ENCODE data around the gene GTSE1. TPM values are rescaled to one million over a fixed set of nuclear protein-coding genes. Genes with fewer than 3 reads are reported as not detected.

GTSE1 gene
- total and polyA plus RNA-seq, 2 of the 13 experiments (the other 11 are each of a cell fraction or from before 2014, with no cell fraction given): 10.7 to 13.5 TPM

DNA sequence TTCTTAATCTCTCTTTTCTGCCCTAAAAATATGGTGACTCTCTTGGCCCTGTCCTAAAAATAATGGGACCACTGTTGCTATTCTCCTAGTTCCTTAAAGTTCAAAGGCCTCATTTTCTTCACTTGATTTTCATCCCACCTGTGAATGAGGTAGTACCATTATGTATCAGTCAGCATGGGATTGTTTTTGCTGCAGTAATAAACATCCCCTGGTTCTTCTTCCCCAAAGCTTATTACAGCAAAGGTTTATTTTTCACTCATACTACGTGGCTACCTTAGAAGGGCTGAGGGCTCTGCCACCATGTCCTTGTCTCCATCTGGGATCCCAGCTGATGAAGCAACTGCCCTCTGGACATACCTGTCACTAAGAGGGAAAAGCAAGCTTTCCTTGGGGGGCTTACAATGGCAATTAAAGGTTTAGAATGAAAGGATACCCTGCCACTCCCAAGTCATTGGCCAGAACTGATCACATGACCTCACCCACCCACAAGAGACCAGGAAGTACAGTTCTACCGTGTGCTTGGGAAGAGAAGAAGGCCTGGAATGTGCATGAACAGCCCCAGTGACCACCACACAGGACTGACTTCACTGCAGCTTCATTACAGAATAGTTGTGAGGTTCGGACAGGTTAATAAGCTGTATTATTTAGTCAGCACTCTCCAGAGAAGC lies 21.1 kb upstream of the GTSE1 start (continued):
- TF ChIP-seq, protein P1, sequence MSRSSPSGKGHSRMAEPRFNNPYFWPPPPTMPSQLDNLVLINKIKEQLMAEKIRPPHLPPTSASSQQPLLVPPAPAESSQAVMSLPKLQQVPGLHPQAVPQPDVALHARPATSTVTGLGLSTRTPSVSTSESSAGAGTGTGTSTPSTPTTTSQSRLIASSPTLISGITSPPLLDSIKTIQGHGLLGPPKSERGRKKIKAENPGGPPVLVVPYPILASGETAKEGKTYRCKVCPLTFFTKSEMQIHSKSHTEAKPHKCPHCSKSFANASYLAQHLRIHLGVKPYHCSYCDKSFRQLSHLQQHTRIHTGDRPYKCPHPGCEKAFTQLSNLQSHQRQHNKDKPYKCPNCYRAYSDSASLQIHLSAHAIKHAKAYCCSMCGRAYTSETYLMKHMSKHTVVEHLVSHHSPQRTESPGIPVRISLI (CRISPR knock-in tag; IDR thresholded peaks at IDR 0.05; ENCODE audit: borderline replicate concordance): no peak
- TF ChIP-seq, protein P2, sequence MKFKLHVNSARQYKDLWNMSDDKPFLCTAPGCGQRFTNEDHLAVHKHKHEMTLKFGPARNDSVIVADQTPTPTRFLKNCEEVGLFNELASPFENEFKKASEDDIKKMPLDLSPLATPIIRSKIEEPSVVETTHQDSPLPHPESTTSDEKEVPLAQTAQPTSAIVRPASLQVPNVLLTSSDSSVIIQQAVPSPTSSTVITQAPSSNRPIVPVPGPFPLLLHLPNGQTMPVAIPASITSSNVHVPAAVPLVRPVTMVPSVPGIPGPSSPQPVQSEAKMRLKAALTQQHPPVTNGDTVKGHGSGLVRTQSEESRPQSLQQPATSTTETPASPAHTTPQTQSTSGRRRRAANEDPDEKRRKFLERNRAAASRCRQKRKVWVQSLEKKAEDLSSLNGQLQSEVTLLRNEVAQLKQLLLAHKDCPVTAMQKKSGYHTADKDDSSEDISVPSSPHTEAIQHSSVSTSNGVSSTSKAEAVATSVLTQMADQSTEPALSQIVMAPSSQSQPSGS (CRISPR knock-in tag; IDR thresholded peaks at IDR 0.05): no peak
- no peak for TF ChIP-seq RFX3 (CRISPR knock-in tag; IDR thresholded peaks at IDR 0.05)
- no peak for TF ChIP-seq ZSCAN22 (CRISPR knock-in tag; IDR thresholded peaks at IDR 0.05)
- no peak for TF ChIP-seq KDM4B (CRISPR knock-in tag; IDR thresholded peaks at IDR 0.05)
- TF ChIP-seq BHLHE40 (IDR thresholded peaks at IDR 0.05; ENCODE audit: low read length): no peak
- no peak for TF ChIP-seq YEATS2 (CRISPR knock-in tag; IDR thresholded peaks at IDR 0.05; ENCODE audit: borderline replicate concordance)
- TF ChIP-seq ISX (CRISPR knock-in tag; conservative IDR thresholded peaks at IDR 0.05): no peak
- TF ChIP-seq HHEX (CRISPR knock-in tag; IDR thresholded peaks at IDR 0.05): no peak
- peak; percentile 94 for TF ChIP-seq RBAK (CRISPR knock-in tag; IDR thresholded peaks at IDR 0.05)
- TF ChIP-seq JDP2 (CRISPR knock-in tag; IDR thresholded peaks at IDR 0.05; ENCODE audit: borderline replicate concordance): no peak
- TF ChIP-seq, protein P3, sequence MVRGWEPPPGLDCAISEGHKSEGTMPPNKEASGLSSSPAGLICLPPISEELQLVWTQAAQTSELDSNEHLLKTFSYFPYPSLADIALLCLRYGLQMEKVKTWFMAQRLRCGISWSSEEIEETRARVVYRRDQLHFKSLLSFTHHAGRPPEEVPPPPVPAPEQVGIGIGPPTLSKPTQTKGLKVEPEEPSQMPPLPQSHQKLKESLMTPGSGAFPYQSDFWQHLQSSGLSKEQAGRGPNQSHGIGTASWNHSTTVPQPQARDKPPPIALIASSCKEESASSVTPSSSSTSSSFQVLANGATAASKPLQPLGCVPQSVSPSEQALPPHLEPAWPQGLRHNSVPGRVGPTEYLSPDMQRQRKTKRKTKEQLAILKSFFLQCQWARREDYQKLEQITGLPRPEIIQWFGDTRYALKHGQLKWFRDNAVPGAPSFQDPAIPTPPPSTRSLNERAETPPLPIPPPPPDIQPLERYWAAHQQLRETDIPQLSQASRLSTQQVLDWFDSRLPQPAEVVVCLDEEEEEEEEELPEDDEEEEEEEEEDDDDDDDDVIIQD (CRISPR knock-in tag; IDR thresholded peaks at IDR 0.05; ENCODE audit: low read depth): no peak
- 0 out of 2 replicates have a peak, but pooled peaks have one; percentile 14 for TF ChIP-seq USF2 (IDR thresholded peaks at IDR 0.05; ENCODE audit: low read depth, low read length)
- no peak; the same call in 1 of the 2 replicates for TF ChIP-seq USF2 (CRISPR knock-in tag; IDR thresholded peaks at IDR 0.05; ENCODE audit: borderline replicate concordance)
- TF ChIP-seq SYNCRIP (IDR thresholded peaks at IDR 0.05; ENCODE audit: insufficient read depth, low read depth, low read length): no peak
- TF ChIP-seq, protein P4, sequence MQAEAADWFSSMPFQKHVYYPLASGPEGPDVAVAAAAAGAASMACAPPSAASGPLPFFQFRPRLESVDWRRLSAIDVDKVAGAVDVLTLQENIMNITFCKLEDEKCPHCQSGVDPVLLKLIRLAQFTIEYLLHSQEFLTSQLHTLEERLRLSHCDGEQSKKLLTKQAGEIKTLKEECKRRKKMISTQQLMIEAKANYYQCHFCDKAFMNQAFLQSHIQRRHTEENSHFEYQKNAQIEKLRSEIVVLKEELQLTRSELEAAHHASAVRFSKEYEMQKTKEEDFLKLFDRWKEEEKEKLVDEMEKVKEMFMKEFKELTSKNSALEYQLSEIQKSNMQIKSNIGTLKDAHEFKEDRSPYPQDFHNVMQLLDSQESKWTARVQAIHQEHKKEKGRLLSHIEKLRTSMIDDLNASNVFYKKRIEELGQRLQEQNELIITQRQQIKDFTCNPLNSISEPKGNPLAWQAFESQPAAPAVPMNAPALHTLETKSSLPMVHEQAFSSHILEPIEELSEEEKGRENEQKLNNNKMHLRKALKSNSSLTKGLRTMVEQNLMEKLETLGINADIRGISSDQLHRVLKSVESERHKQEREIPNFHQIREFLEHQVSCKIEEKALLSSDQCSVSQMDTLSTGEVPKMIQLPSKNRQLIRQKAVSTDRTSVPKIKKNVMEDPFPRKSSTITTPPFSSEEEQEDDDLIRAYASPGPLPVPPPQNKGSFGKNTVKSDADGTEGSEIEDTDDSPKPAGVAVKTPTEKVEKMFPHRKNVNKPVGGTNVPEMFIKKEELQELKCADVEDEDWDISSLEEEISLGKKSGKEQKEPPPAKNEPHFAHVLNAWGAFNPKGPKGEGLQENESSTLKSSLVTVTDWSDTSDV (CRISPR knock-in tag; IDR thresholded peaks at IDR 0.05): no peak
- TF ChIP-seq ZNF441 (CRISPR knock-in tag; IDR thresholded peaks at IDR 0.05; ENCODE audit: borderline replicate concordance): no peak
- TF ChIP-seq KLF12 (CRISPR knock-in tag; IDR thresholded peaks at IDR 0.05; ENCODE audit: borderline replicate concordance): no peak
- TF ChIP-seq, protein P5, sequence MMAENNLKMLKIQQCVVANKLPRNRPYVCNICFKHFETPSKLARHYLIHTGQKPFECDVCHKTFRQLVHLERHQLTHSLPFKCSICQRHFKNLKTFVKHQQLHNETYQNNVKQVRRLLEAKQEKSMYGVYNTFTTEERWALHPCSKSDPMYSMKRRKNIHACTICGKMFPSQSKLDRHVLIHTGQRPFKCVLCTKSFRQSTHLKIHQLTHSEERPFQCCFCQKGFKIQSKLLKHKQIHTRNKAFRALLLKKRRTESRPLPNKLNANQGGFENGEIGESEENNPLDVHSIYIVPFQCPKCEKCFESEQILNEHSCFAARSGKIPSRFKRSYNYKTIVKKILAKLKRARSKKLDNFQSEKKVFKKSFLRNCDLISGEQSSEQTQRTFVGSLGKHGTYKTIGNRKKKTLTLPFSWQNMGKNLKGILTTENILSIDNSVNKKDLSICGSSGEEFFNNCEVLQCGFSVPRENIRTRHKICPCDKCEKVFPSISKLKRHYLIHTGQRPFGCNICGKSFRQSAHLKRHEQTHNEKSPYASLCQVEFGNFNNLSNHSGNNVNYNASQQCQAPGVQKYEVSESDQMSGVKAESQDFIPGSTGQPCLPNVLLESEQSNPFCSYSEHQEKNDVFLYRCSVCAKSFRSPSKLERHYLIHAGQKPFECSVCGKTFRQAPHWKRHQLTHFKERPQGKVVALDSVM (CRISPR knock-in tag; IDR thresholded peaks at IDR 0.05): no peak

Data from HepG2 (cell line).